ENCODE results near the gene OR10H1.

GRCh38 chr19:15828121-15828610 is 12.7 kb upstream of the OR10H1 start:
- no peak for TF ChIP-seq CTCF (IDR thresholded peaks at IDR 0.05)
- TF ChIP-seq POLR2A (IDR thresholded peaks at IDR 0.05): no peak
